Kidney (tissue), 14 donors: Measurements from ENCODE around the gene DLG2. TPM values are rescaled to one million over a fixed set of nuclear protein-coding genes. Genes with fewer than 3 reads are reported as not detected.

ENCODE experiments used
- DNase-seq, 5 donors: peaks; one replicate each; pipeline ENCODE4 v3.0.0-alpha.2; 2013 to 2020
- FAIRE-seq: peaks from 2 replicates; lab custom pipeline; 2012; peaks lifted over from hg19 to GRCh38; lab: Jason Lieb, UNC
- H3K27ac ChIP-seq, 2 donors: one replicate each; pipeline ENCODE4 v1.7.0; 2013; ENCODE audit warnings: low read depth in 2 of 2, low read length in 2 of 2, inconsistent platforms in 1 of 2
- H3K27me3 ChIP-seq: one replicate; pipeline ENCODE4 v1.7.1; 2013; ENCODE audit warnings: low read length, inconsistent platforms; ENCODE audit not compliant: control insufficient read depth, insufficient read depth
- H3K36me3 ChIP-seq, 3 donors: one replicate each; pipeline versions ENCODE4 v1.7.0 to v1.7.1; 2013; ENCODE audit warnings: low read length in 3 of 3, control low read depth in 1 of 3, inconsistent platforms in 1 of 3; ENCODE audit not compliant: insufficient read depth in 3 of 3, control insufficient read depth in 2 of 3
- H3K4me1 ChIP-seq, 3 donors: one replicate each; pipeline versions ENCODE4 v1.7.0 to v1.7.1; 2013; ENCODE audit warnings: low read length in 3 of 3, inconsistent platforms in 1 of 3, low read depth in 1 of 3; ENCODE audit not compliant: control insufficient read depth in 2 of 3, insufficient read depth in 2 of 3
- H3K4me3 ChIP-seq, 3 donors: one replicate each; pipeline versions ENCODE4 v1.7.0 to v1.8.1; 2013; ENCODE audit warnings: low read length in 3 of 3, control low read depth in 1 of 3, inconsistent platforms in 1 of 3
- H3K9ac ChIP-seq, 3 donors: one replicate each; pipeline versions ENCODE4 v1.7.0 to v1.7.1; 2013; ENCODE audit warnings: low read length in 3 of 3, control low read depth in 1 of 3, inconsistent platforms in 1 of 3
- H3K9me3 ChIP-seq, 3 donors: one replicate each; pipeline versions ENCODE4 v1.7.0 to v1.7.1; 2013; ENCODE audit warnings: low read length in 3 of 3, control low read depth in 1 of 3, inconsistent platforms in 1 of 3; ENCODE audit not compliant: control insufficient read depth in 2 of 3, insufficient read depth in 1 of 3
- CTCF ChIP-seq: IDR thresholded peaks from 3 replicates; pipeline ENCODE4 v1.5.1; 2012; ENCODE audit warnings: mild to moderate bottlenecking, moderate library complexity, borderline replicate concordance; ENCODE audit not compliant: insufficient read depth; ENCODE audit errors: extremely low read depth
- intact Hi-C: fragments of 100-400 bp; cut with DNase I; formaldehyde crosslinking; loops from one replicate; pipeline ENCODE4 v1.11.1; 2022
- polyA plus RNA-seq: library from polyadenylated mRNA; stranded (reverse); fragments of 350-450 nt; fragmentation: Illumina TruSeq; extraction: RNeasy Lipid Tissue Mini Kit (QIAGEN cat#74804); gene quantifications from one replicate; pipeline ENCODE4 v1.2.3, GENCODE V29; 2014; ENCODE audit warnings: low read depth, low replicate concordance; ENCODE audit not compliant: insufficient read depth
- total RNA-seq: library from RNA; stranded (reverse); fragmentation: NEBNext Ultra II Directional; extraction: Animal tissue kit (Norgen Biotek cat#: 25700); gene quantifications from one replicate; pipeline ENCODE4 v1.2.1, GENCODE V29; 2021
- donor health status: control.
- donor health status: control.
- donor health status: control.
- donor health status: control.
- donor health status: control.
- donor health status: DM: yes; HTN: yes; CAD: no.
- donor health status: Normal renal cell carcinoma (clear cell type).

Gene DLG2
- total and polyA plus RNA-seq, 2 donors from 2014 or later, result 2.9 to 7.2 TPM

DNA sequence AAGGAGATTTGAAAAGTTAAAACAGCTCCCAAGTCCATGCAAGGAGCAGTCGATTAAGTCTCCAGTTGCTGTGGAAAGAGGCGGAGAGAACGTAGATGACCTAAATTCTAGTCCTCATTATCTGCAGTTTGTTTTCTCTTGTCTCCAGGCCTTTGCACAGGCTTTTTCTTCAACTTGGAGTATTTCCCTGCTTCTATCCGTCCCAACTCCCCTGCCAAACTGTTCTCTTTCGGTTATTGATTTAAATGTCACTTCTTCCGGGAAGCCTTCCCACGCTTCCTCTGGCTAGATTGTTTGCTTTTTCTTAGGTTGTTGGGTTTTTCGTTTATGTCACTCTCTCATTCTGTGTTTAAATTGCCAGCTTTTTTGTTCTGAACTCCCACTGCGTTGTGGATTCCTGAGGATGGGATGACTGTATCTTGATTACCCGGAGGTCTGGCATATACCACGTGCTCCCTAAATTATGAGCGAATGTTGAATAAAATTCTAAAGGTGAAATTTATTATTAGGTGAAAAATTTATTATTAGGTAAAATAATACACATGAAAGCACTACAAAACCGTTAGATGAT, 1.7 kb upstream of the DLG2 start:
- H3K27ac ChIP-seq, result peak overlapping the region; percentile 75 to 80
- no peaks in the 10 kb centered on the region for H3K9me3 ChIP-seq
- no peak for FAIRE-seq

DNA sequence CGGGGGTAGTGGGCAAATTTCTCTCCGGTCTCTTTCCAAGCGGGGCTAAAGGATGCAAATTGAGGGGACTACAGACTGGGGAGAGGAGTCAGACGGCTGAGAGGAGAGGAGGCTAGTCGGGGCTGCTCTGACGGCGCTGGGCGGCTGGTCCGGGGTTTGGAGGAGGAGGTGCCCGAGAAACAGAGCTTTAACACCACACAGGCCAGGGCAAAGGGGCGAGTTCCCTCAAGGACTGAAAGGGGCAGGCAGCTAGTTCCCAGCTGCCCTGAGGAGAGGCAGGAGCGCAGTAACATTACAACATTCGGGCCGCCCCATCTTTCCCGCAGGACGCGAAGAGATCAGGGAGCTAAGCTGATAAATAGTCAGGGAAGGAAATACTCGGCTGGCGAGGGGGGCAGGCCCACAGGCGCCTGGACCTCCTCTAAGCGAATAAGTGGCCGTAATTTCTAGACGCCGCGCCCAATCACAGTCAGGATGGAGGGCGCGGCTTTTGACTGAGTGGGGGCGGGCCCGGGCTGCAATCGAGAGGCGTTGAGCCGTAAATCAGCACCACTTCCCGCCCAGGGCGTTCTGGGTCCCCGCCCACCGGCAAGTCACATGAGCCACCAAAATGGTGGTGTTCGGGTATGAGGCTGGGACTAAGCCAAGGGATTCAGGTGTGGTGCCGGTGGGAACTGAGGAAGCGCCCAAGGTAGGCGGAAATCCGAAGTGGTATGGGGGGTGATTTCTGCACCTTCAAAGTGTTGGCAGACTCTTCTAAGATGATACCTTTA, 1.0 kb upstream of the DLG2 start, which contains the start of gene TMEM126B:
TMEM126B (plus strand) TSS at position 596 of the 773 bp plus-strand sequence; CDS start at position 611, 15 bp downstream.
- Histone ChIP-seq H3K27me3 (no peaks in the 10 kb centered on the region), H3K4me3 (peak within 1 kb of the TSS; percentile 95 to 99 (median 99)), H3K9me3 (no peaks in the 10 kb centered on the region), H3K9ac (peak within 1 kb of the TSS; percentile 91 to 98 (median 93)), H3K36me3 (no peaks in the 10 kb centered on the region), H3K4me1 (peaks cover 0 to 4% (median 0%) of the 10 kb centered on the region in 3 donors), H3K27ac (peak within 1 kb of the TSS; percentile 84 to 93)
- intact Hi-C loops, result no loop called here
- no peak for TF ChIP-seq CTCF
- FAIRE-seq, result peak; percentile 94
- DNase-seq, result peak; percentile 97 to 99 (median 99)

More for the DNA sequence above, 1.7 kb upstream of the DLG2 start:
- H3K4me3 ChIP-seq, result peak overlapping the region; percentile 95 to 99 (median 99)
- peak overlapping the region; percentile 72 to 98 (median 93) for H3K9ac ChIP-seq
- no peak for TF ChIP-seq CTCF
- H3K36me3 ChIP-seq, result no peaks in the 10 kb centered on the region
- peaks cover 0 to 4% (median 0%) of the 10 kb centered on the region in 3 donors for H3K4me1 ChIP-seq
- intact Hi-C loops, result no loop called here
- H3K27me3 ChIP-seq, result no peaks in the 10 kb centered on the region
- no peak for DNase-seq

DNA sequence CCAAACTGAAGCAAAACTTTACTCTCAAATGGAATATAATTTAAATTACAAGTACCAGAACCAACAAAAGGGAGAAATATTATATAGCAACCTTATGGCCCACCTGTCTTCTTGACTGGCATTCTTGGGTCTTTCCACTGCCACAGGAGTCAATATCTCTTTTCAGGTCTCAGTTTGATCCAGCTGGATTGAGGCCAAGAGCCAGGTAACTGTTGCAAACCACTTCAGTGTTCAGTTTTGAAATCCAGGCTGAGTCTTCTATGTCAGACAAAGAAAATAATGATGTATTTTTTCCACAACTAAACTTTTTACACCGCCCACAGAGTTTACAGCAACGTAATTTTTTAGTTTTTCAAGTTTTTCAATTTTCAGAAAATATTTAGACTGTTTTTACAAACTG, 648 bp downstream of the DLG2 start:
- no peak for TF ChIP-seq CTCF
- Histone ChIP-seq H3K4me3 (peak overlapping the region in 2 of 3 donors; percentile 87 to 95), H3K9ac (peak overlapping the region in 1 of 3 donors; percentile 91), H3K36me3 (no peaks in the 10 kb centered on the region), H3K9me3 (no peaks in the 10 kb centered on the region), H3K27ac (peak overlapping the region in 1 of 2 donors; percentile 93), H3K4me1 (peaks cover 0 to 4% (median 0%) of the 10 kb centered on the region in 3 donors), H3K27me3 (no peaks in the 10 kb centered on the region)
- intact Hi-C loops, result no loop called here
- FAIRE-seq (no peak), DNase-seq (peak in 1 of 5 donors; percentile 20)
